Keratinocyte (primary cell): ENCODE measurements around the gene CLSTN3.

Experiments
- EZH2 ChIP-seq: IDR thresholded peaks from one replicate; pipeline ENCODE4 v1.6.1; 2012; ENCODE audit warnings: inconsistent platforms, mild to moderate bottlenecking, low read length, moderate library complexity
- TF ChIP-seq, protein P1 (sequence below), 3 experiments: IDR thresholded peaks in 1 of 3; conservative IDR thresholded peaks in 1 of 3; optimal IDR thresholded peaks in 1 of 3; 2 replicates in 2 of 3; 3 replicates in 1 of 3; pipeline versions ENCODE3 to v1.5.1; 2011; ENCODE audit warnings: low read length in 3 of 3, mild to moderate bottlenecking in 3 of 3, moderate library complexity in 2 of 3, control low read depth in 1 of 3, inconsistent platforms in 1 of 3; ENCODE audit not compliant: insufficient read depth in 2 of 3; ENCODE audit errors: extremely low read depth in 1 of 3

DNA sequence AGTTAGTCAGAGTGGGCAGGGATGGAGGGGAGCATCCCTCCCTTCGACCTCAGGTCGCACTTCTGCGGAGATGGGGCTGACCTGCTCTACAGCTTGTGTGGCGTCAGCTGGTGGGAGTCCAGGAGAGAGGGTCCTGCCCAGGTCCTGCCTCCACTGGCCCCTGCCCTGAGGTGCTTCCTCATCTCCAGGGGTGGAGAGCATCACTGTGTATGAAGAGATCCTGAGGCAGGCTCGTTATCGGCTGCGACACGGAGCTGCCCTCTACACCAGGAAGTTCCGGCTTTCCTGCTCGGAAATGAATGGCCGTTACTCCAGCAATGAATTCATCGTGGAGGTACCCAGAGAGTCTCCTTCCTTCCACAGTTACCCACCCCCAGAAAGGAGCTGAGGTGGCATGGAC lies 20.2 kb downstream of the CLSTN3 start:
- TF ChIP-seq, protein P1, sequence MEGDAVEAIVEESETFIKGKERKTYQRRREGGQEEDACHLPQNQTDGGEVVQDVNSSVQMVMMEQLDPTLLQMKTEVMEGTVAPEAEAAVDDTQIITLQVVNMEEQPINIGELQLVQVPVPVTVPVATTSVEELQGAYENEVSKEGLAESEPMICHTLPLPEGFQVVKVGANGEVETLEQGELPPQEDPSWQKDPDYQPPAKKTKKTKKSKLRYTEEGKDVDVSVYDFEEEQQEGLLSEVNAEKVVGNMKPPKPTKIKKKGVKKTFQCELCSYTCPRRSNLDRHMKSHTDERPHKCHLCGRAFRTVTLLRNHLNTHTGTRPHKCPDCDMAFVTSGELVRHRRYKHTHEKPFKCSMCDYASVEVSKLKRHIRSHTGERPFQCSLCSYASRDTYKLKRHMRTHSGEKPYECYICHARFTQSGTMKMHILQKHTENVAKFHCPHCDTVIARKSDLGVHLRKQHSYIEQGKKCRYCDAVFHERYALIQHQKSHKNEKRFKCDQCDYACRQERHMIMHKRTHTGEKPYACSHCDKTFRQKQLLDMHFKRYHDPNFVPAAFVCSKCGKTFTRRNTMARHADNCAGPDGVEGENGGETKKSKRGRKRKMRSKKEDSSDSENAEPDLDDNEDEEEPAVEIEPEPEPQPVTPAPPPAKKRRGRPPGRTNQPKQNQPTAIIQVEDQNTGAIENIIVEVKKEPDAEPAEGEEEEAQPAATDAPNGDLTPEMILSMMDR (optimal IDR thresholded peaks at IDR 0.05 in 1 of 3, IDR thresholded peaks at IDR 0.05 in 1 of 3, conservative IDR thresholded peaks at IDR 0.05 in 1 of 3; ENCODE audit: extremely low read depth in 1 of 3, insufficient read depth in 2 of 3, low read length in 3 of 3), result no peak
- no peak for TF ChIP-seq EZH2
